Islet of Langerhans (tissue), 1 donor: ENCODE results near the gene IAH1.
"Not testable (repeated sequence)": the region's sequence is repeated elsewhere in the genome, so short reads cannot be mapped to it uniquely, and the experiment has no call there.

Source experiments
- FAIRE-seq: peaks from one replicate; lab custom pipeline; 2011; peaks lifted over from hg19 to GRCh38; lab: Jason Lieb, UNC

IAH1 gene

DNA sequence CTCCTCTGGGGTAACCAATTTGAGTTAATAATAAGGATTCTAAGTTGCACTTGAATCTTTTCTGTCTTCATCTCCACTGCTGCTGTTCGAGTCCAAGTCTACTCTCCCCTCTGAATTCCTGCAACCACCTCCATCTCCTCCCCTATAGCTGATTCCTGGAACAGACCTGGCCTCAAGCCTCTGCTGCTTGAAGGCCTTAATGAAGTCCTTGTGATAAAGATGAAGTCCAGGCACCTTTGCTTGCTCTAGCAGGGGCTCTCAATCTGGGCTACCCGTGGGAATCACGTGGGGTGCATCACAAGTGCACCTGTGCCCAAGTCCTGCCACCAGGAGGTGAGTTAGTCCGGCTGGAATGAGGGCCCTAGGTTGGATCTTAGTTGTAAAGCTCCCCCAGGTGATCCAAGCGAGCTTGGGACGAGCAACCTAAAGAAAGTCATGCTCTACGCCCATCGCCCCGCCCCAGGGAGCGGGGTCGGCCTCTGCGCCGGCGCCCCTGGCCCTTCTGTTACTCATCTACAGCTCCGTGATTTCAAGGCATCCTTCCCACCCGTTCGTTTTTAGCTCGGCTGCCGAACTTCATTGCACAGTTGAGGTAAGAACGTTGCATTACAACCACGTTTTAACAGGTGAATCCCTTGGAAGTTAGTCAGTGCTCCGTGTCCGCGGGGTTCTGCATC, 905 bp upstream of the IAH1 start:
- FAIRE-seq, result no peak

DNA sequence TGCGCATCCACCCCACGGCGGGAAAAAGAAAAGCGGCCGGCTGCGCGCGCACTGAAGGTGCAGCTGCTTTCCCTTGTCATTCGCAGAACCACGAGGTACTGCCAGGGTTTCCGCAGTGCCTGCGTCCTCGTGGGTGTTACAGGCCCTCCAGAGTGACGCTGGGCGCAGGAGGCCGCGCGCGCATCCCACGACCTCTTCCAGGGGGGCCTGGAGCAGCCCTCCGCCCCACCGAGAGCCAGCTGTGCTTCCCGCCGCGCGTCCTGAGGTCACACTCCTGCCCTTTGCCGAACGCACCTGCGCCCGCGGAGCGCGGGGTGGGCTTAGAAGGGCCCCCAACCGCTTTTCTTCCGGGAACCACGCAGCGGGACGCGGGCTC, 378 bp upstream of the IAH1 start:
- FAIRE-seq, result no peak

- FAIRE-seq, result no peak
Measured at GRCh38 chr2:9477914-9478313, 3.6 kb downstream of the IAH1 start.

- no peak for FAIRE-seq
Measured at GRCh38 chr2:9478526-9478925, 4.2 kb downstream of the IAH1 start.

GRCh38 chr2:9480157-9480556, 5.8 kb downstream of the IAH1 start:
- FAIRE-seq, result no peak

DNA sequence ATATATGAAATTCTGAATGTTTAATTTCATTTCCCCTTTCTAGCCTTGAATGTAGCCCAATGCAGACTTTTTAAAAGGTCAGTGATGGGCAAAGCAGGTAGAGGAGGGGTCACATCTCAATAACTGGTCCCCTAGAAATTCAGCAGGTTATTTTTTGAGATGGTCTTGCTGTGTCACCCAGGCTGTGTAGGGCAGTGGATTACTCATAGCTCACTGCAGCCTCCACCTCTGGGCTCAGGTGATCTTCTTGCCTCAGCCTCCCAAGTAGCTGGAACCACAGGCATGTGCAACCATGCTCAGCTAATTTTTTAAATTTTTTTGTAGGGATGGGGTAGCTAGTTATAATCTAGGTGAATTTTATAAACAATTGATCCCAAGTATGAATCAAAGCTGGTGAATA, 8.8 kb downstream of the IAH1 start:
- no peak for FAIRE-seq

DNA sequence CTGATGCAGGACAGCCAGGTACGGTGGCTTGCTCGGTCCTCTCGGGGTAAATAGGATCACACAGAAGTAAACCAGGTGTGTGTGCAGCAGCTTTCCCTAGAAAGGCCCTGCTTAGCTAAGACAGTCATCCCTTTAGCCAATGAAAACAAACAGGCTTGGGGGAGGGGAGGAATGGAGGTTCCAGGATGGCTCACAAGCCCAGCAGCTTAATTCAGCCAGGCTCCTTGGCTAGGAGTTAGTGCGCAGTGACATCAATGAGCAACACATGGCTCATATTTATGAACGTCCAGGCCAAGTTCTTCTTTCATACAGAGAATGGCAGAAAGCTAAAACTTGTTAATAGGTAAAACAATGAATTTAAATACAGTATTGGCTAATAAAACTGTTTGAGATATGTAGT, 10.2 kb downstream of the IAH1 start:
- no peak for FAIRE-seq

- FAIRE-seq, result no peak
Measured at GRCh38 chr2:9488583-9489547, 14.5 kb downstream of the IAH1 start.

DNA sequence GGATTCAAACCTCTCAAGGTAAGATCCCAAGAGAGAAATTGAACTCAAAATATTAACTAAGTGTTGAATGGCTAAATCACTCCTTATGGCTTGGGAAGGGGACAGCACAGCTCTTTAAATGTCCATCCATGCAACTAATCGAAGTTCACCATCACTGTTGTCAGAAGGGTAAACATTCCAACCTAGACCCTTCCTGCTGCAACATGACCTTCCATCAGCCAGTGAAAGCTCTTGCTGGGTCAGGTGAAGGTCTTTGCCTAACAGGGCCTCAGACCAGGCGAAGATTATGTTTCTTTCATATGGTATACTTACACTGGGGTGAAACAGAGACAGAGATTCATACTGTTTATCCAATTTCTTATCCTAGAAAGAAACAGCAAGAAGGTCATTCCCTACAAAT, 16.4 kb downstream of the IAH1 start:
- no peak for FAIRE-seq

DNA sequence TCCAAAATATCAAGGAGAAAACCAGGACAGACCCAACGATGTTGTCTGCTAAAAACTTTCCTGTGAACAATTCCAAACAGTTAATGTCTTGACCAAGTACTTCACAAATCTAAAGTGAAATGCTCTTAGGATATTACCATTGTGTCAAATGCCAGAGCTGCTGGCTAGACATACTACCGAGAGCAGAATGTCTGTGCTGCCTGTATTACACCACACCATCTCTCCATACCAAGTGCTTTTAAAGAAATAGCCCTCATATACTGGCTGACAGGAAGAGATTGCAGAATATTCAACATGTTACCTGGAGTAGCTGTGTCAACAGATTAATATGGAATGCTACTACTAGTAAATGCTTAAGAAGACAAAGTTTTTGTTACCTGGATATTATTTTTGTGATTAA, 18.6 kb downstream of the IAH1 start:
- FAIRE-seq, result no peak

- FAIRE-seq, result no peak
Measured at GRCh38 chr2:9493478-9493877, 19.1 kb downstream of the IAH1 start.

DNA sequence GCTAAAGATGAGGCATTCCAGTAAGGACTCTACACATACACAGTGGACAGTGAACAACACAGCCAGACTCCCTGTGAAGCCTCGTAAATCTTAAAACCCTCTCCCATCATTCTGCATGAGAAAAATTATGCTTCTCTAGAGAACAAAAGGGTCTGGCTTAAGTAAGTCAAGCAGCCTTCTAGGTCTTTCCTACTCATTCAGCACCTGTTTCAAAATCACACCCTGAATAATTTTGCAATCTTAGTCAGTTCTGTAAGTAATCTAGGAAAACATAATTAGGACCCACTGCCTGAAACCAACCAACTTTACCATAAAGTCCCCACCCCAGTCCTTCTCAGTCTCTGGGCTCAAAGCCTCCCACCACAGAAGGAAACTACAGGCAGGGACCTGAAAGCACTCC, 19.7 kb downstream of the IAH1 start:
- no peak for FAIRE-seq

DNA sequence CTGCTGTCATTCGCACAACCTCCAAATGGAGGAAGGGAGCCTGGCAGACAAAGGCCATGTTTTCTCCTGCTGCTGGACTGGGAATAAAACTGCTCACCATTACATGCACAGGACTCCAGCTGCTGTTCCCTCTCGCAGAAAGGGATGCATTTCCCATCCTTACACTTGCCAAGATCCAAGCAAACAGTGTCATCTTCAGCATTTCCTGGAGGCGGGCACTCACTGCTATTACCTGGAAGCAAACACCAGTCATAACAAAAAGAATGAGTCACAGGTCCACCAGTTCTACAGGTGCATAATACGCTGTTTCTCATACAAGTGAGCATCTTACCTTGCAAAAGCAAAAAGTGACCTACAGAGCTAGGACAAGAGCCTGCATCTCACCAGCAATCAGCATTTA, 22.7 kb downstream of the IAH1 start:
- peak; percentile 65 for FAIRE-seq

DNA sequence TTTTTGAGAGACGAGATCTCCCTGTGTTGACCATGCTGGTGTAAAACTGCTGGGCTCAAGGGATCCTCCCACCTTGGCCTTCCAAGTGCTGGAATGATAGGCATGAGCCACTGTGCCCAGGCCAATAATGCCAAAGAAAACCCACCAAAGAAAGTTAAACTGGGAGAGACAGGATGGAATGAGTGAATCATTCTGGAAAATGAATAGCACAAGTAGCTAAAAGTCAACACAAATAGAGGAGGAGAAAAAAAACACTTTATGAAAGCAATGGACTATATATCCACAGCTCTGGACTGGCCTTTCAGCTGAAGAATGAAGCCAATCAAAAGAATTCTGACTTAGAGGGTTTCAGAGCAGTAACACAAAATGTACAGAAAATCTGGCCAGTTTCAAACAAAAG, 23.9 kb downstream of the IAH1 start:
- no peak for FAIRE-seq

DNA sequence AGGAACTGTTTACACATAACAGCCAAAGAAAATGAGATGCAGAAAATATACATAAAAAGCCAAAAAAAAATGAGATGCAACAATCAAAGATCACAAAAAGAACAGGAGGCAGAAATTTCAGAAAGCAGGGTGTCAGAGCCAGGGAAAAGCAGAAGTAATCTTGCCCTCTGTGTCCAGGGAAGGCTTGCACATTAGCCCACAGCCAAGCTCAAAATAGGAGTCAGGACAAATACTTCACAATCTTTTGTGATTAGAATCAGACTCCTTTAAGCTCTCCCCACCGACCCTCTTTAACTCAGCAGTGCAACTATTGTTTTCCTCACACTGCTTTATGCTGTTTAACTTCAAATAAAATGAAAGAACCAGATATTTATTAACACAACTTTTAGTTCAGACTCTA, 34.6 kb downstream of the IAH1 start:
- FAIRE-seq, result no peak

- not testable (repeated sequence) for FAIRE-seq
Measured at GRCh38 chr2:9513946-9514345, 39.6 kb downstream of the IAH1 start.

- FAIRE-seq, result no peak
Measured at GRCh38 chr2:9517118-9517782, 42.9 kb downstream of the IAH1 start.

- no peak for FAIRE-seq
Measured at GRCh38 chr2:9518163-9518562, 43.8 kb downstream of the IAH1 start.

DNA sequence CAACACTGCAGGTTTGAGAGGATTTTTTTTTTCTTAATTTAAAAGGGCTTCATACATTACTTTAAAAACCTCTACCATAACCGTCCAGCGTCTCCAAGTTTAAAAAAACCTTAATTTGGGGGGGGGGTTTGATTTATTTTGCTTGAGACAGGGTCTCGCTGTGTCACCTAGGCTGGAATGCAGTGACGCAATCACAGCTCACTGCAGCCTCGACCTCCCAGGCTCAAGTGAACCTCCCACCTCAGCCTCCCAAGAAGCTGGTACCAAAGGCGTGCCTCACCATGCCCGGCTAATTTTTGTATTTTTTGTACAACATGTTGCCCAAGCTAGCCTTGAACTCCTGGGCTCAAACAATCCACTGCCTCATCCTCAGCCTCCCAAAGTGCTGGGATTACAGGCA, 44.4 kb downstream of the IAH1 start:
- FAIRE-seq, result no peak

GRCh38 chr2:9519250-9519649, 44.9 kb downstream of the IAH1 start:
- no peak for FAIRE-seq

GRCh38 chr2:9524291-9524690, 49.9 kb downstream of the IAH1 start:
- FAIRE-seq, result no peak

GRCh38 chr2:9525266-9525665, 50.9 kb downstream of the IAH1 start:
- FAIRE-seq, result no peak
